Measurements from ENCODE around the gene COL8A1. TPM values are rescaled to one million over a fixed set of nuclear protein-coding genes. Genes with fewer than 3 reads are reported as not detected.

Gene COL8A1
- total and polyA plus RNA-seq, 9 of the 15 experiments (the other 6 are each of a cell fraction or from before 2014, with no cell fraction given), result 0.07 TPM; not detected in 8

DNA sequence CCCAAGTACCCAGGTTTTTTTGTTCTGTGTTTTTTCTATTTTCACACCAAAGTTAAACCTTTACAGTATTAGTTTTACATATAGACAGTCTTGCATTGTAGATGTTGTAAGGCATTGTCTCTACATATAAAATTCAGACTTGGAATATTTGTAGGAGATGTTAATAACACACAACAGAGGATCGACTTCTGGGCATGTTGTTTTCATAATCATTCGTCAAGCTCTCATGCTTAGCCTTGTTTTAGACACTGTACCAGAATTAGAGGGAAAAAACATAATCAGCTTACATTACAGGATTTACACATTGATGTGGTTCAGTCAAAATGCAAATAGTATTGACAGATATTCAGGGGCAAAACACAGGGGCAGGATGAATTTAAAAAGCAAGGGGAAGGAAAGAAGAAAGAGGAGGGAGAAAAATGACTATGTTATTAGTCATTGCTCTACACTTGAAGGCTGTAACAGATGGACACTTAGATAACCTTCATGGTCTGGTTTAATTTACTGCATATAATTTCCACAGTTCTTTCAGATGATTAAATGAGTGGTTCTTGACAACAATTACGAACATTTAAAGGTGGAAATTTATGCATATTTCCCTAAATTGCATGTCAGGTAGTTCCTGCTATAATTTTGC lies 186.7 kb downstream of the COL8A1 start (continued):
- TF ChIP-seq, protein P1, sequence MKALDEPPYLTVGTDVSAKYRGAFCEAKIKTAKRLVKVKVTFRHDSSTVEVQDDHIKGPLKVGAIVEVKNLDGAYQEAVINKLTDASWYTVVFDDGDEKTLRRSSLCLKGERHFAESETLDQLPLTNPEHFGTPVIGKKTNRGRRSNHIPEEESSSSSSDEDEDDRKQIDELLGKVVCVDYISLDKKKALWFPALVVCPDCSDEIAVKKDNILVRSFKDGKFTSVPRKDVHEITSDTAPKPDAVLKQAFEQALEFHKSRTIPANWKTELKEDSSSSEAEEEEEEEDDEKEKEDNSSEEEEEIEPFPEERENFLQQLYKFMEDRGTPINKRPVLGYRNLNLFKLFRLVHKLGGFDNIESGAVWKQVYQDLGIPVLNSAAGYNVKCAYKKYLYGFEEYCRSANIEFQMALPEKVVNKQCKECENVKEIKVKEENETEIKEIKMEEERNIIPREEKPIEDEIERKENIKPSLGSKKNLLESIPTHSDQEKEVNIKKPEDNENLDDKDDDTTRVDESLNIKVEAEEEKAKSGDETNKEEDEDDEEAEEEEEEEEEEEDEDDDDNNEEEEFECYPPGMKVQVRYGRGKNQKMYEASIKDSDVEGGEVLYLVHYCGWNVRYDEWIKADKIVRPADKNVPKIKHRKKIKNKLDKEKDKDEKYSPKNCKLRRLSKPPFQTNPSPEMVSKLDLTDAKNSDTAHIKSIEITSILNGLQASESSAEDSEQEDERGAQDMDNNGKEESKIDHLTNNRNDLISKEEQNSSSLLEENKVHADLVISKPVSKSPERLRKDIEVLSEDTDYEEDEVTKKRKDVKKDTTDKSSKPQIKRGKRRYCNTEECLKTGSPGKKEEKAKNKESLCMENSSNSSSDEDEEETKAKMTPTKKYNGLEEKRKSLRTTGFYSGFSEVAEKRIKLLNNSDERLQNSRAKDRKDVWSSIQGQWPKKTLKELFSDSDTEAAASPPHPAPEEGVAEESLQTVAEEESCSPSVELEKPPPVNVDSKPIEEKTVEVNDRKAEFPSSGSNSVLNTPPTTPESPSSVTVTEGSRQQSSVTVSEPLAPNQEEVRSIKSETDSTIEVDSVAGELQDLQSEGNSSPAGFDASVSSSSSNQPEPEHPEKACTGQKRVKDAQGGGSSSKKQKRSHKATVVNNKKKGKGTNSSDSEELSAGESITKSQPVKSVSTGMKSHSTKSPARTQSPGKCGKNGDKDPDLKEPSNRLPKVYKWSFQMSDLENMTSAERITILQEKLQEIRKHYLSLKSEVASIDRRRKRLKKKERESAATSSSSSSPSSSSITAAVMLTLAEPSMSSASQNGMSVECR (CRISPR knock-in tag; IDR thresholded peaks at IDR 0.05), result no peak

- H3K4me1 ChIP-seq (replicated peaks in 1 of 2; ENCODE audit: control insufficient read depth in 2 of 2, insufficient read depth in 2 of 2, low read length in 2 of 2), result no peaks in the 10 kb centered on the region; a peak in 2 of 5 replicates
- no peak overlapping the region for H3K9ac ChIP-seq (ENCODE audit: insufficient read depth in 1 of 2, low read depth in 2 of 2, low read length in 2 of 2)
- H3K36me3 ChIP-seq (ENCODE audit: control insufficient read depth, insufficient read depth, low read length), result peaks cover 2% of the 10 kb centered on the region; the same call in 1 of the 3 replicates
- WGBS (ENCODE audit: insufficient coverage, low coverage, missing lambda C conversion rate), result 83% methylated on average over 3 of the region's 3 CpGs
- no peaks in the 10 kb centered on the region for H3K9me1 ChIP-seq (ENCODE audit: control insufficient read depth, insufficient read depth, low read length)
- intact Hi-C loops (cut with micrococcal nuclease), result no loop called here
- ChIA-PET POLR2A (no interaction called here), CTCF (ENCODE audit: low intra/inter-chr PET ratio) (no interaction called here)
- peaks cover 87% of the 10 kb centered on the region for H3K79me2 ChIP-seq (ENCODE audit: control insufficient read depth, insufficient read depth, low read length)
- in situ Hi-C loops (cut with MboI), result loop anchor here (5.0 to 25.0 kb wide), 3 partner anchors 232 to 782 kb away; partner anchors contain the start of gene ADGRG7
- no peak for DNase-seq (ENCODE audit: extremely low read depth in 1 of 4, low spot score in 3 of 4)
- no peak for ATAC-seq
- TF ChIP-seq C11orf30 (IDR thresholded peaks at IDR 0.05; ENCODE audit: low read depth) (peak; percentile 70), ZNF316 (IDR thresholded peaks at IDR 0.05) (peak; percentile 78), MAFG (tag; conservative IDR thresholded peaks at IDR 0.05) (peak; percentile 55; the same call in 1 of the 2 replicates), GATAD2B (IDR thresholded peaks at IDR 0.05; ENCODE audit: borderline replicate concordance) (no peak), MAFF (IDR thresholded peaks at IDR 0.05; ENCODE audit: low read length) (peak; percentile 50)
- peaks cover 6% of the 10 kb centered on the region; the same call in 1 of the 2 replicates for H4K20me1 ChIP-seq (replicated peaks; ENCODE audit: control insufficient read depth, insufficient read depth, low read length)
- no peak overlapping the region for H3K27ac ChIP-seq (ENCODE audit: extremely low read depth, low read depth, low read length)
- no peaks in the 10 kb centered on the region for H3K9me3 ChIP-seq (replicated peaks; ENCODE audit: control insufficient read depth, insufficient read depth, low read depth, low read length)
- H3K4me2 ChIP-seq (ENCODE audit: insufficient read depth, low read length), result no peak overlapping the region
- no peaks in the 10 kb centered on the region for H3K27me3 ChIP-seq (ENCODE audit: control insufficient read depth in 2 of 2, insufficient read depth in 2 of 2, low read length in 2 of 2)
- no peak for FAIRE-seq
- H2AFZ ChIP-seq (ENCODE audit: low read depth, low read length), result no peak overlapping the region
- no peak overlapping the region for H3K4me3 ChIP-seq
- BruUV-seq (replicated peaks), result no TSS peak
Observed at GRCh38 chr3:99829844-99830243, 191.4 kb downstream of the COL8A1 start.
